NCI-H2107 (cell line): Measurements from ENCODE around the gene FAM168A.
A peak's percentile ranks its signal among the peaks of the same experiment; 100 is the strongest.

Experiments used
- DNase-seq: peaks from one replicate; lab custom pipeline; 2025; lab: John Stamatoyannopoulos, UW

Gene FAM168A

GRCh38 chr11:73597956-73598718, at the start of gene FAM168A:
FAM168A (minus strand) TSS chr11:73598112; CDS start chr11:73468474, 129,638 bp downstream.
- DNase-seq, result peak; percentile 86

GRCh38 chr11:73647459-73648100, 49.7 kb upstream of the FAM168A start:
- peak; percentile 89 for DNase-seq

GRCh38 chr11:73645972-73646631, 48.2 kb upstream of the FAM168A start, which contains the start of gene PLEKHB1:
PLEKHB1 (plus strand) TSS chr11:73646581; CDS start chr11:73646609, 28 bp downstream.
- no peak for DNase-seq

GRCh38 chr11:73645121-73645969, 47.4 kb upstream of the FAM168A start:
- no peak for DNase-seq

- no peak for DNase-seq
These were observed 43.8 kb upstream of the FAM168A start for GRCh38 chr11:73641668-73642067.

- DNase-seq, result no peak
These were observed 42.7 kb upstream of the FAM168A start for GRCh38 chr11:73640592-73640991.

GRCh38 chr11:73637012-73637411, 39.1 kb upstream of the FAM168A start:
- no peak for DNase-seq

- DNase-seq, result no peak
These were observed 38.3 kb upstream of the FAM168A start for GRCh38 chr11:73636249-73636648.

- no peak for DNase-seq
These were observed 37.8 kb upstream of the FAM168A start for GRCh38 chr11:73635721-73636120.

- DNase-seq, result no peak
These were observed 36.1 kb upstream of the FAM168A start for GRCh38 chr11:73633999-73634398.

GRCh38 chr11:73632996-73633395, 35.1 kb upstream of the FAM168A start:
- DNase-seq, result no peak

- no peak for DNase-seq
These were observed 32.0 kb upstream of the FAM168A start for GRCh38 chr11:73629907-73630306.

- peak; percentile 54 for DNase-seq
These were observed 27.9 kb upstream of the FAM168A start for GRCh38 chr11:73625696-73626318.

- DNase-seq, result no peak
These were observed 25.8 kb upstream of the FAM168A start for GRCh38 chr11:73623686-73624085.

- DNase-seq, result no peak
These were observed 25.1 kb upstream of the FAM168A start for GRCh38 chr11:73622926-73623593.

- DNase-seq, result no peak
These were observed 16.7 kb upstream of the FAM168A start for GRCh38 chr11:73614591-73614990.

- no peak for DNase-seq
These were observed 14.8 kb upstream of the FAM168A start for GRCh38 chr11:73612601-73613140.

- DNase-seq, result no peak
These were observed 937 bp upstream of the FAM168A start for GRCh38 chr11:73598719-73599379.

- DNase-seq, result no peak
These were observed 466 bp downstream of the FAM168A start for GRCh38 chr11:73597336-73597955.

- DNase-seq, result no peak
These were observed 1.4 kb downstream of the FAM168A start for GRCh38 chr11:73596547-73596946.
